Endothelial cell of umbilical vein (primary cell): ENCODE data around the gene INPP5A. TPM values are rescaled to one million over a fixed set of nuclear protein-coding genes. Genes with fewer than 3 reads are reported as not detected.

Source experiments
- BruUV-seq: library from RNA; stranded (reverse); fragments of 400-500 nt; replicated peaks from 2 replicates; lab custom pipeline; 2021; lab: Mats Ljungman, UMichigan
- CTCF ChIA-PET: fragments of 300-600, 350-600 bp; sonication (Branson Sonifier 250); formaldehyde crosslinking; loops from one replicate; lab custom pipeline; 2021; ENCODE audit warnings: antibody characterized with exemption, inconsistent platforms; lab: Charles Lee
- POLR2A ChIA-PET: fragments of 300-600, 350-600 bp; sonication (Branson Sonifier 250); formaldehyde crosslinking; loops from one replicate; lab custom pipeline; 2021; ENCODE audit warnings: antibody characterized with exemption, inconsistent platforms; lab: Charles Lee
- DNase-seq: peaks from one replicate; pipeline ENCODE4 v3.0.0-alpha.2; 2011; ENCODE audit warnings: low read depth, low spot score
- FAIRE-seq: peaks from 2 replicates; lab custom pipeline; 2011; peaks lifted over from hg19 to GRCh38; lab: Jason Lieb, UNC
- H2AFZ ChIP-seq: 2 replicates; pipeline ENCODE4 v1.6.0; 2012; ENCODE audit warnings: low read depth, low read length, control low read depth, inconsistent platforms
- H3K27ac ChIP-seq: 2 replicates; pipeline ENCODE4 v1.5.1; 2011; ENCODE audit warnings: low read depth, mild to moderate bottlenecking, control low read depth, low read length, moderate library complexity; ENCODE audit not compliant: insufficient read depth
- H3K27me3 ChIP-seq, 2 experiments: 2 replicates each; pipeline versions ENCODE4 v1.6.0 to v1.6.1; 2011; ENCODE audit warnings: low read length in 2 of 2, mixed read lengths in 1 of 2; ENCODE audit not compliant: control insufficient read depth in 2 of 2, insufficient read depth in 2 of 2
- H3K36me3 ChIP-seq, 2 experiments: 2 replicates in 1 of 2; 3 replicates in 1 of 2; pipeline ENCODE4 v1.5.1; 2011; ENCODE audit warnings: low read length in 2 of 2, mild to moderate bottlenecking in 1 of 2, moderate library complexity in 1 of 2; ENCODE audit not compliant: control insufficient read depth in 2 of 2, insufficient read depth in 2 of 2; ENCODE audit errors: extremely low read depth in 1 of 2
- H3K4me1 ChIP-seq: 3 replicates; pipeline ENCODE4 v1.5.1; 2011; ENCODE audit warnings: mild to moderate bottlenecking, low read length; ENCODE audit not compliant: control insufficient read depth, insufficient read depth; ENCODE audit errors: extremely low read depth
- H3K4me2 ChIP-seq: 2 replicates; pipeline ENCODE4 v1.6.1; 2011; ENCODE audit warnings: low read length, control low read depth, mixed read lengths; ENCODE audit not compliant: insufficient read depth
- H3K4me3 ChIP-seq, 3 experiments: fragments of 200-600 bp in 1 of 3; sonication (generic), shearing (Covaris generic) in 1 of 3; replicated peaks in 1 of 3; 2 replicates each; pipeline ENCODE4 v1.5.1; 2011 to 2016; ENCODE audit warnings: control low read depth in 3 of 3, low read length in 3 of 3, mild to moderate bottlenecking in 2 of 3, inconsistent platforms in 1 of 3, low read depth in 1 of 3, moderate library complexity in 1 of 3; ENCODE audit not compliant: insufficient read depth in 1 of 3
- H3K79me2 ChIP-seq: 2 replicates; pipeline ENCODE4 v1.6.0; 2012; ENCODE audit warnings: low read length, inconsistent platforms; ENCODE audit not compliant: control insufficient read depth, insufficient read depth
- H3K9ac ChIP-seq: replicated peaks from 2 replicates; pipeline ENCODE3; 2011; ENCODE audit warnings: low read length, control low read depth; ENCODE audit not compliant: insufficient read depth; ENCODE audit errors: extremely low read depth
- H3K9me1 ChIP-seq: replicated peaks from 3 replicates; pipeline ENCODE4 v1.6.0; 2011; ENCODE audit warnings: mild to moderate bottlenecking, low read length; ENCODE audit not compliant: control insufficient read depth, insufficient read depth; ENCODE audit errors: extremely low read depth
- H3K9me3 ChIP-seq: replicated peaks from 2 replicates; pipeline ENCODE4 v1.5.1; 2012; ENCODE audit warnings: low read length, inconsistent platforms; ENCODE audit not compliant: control insufficient read depth, insufficient read depth
- H4K20me1 ChIP-seq: replicated peaks from 2 replicates; pipeline ENCODE3; 2011; ENCODE audit warnings: mild to moderate bottlenecking, low read length; ENCODE audit not compliant: control insufficient read depth, insufficient read depth; ENCODE audit errors: extremely low read depth
- EZH2 ChIP-seq: IDR thresholded peaks from 2 replicates; pipeline ENCODE4 v1.6.1; 2012; ENCODE audit warnings: borderline replicate concordance, low read depth, mild to moderate bottlenecking, moderate library complexity, low read length, inconsistent platforms; ENCODE audit not compliant: severe bottlenecking
- FOS ChIP-seq: IDR thresholded peaks from 2 replicates; pipeline ENCODE4 v1.6.1; 2011; ENCODE audit warnings: mild to moderate bottlenecking, low read length, moderate library complexity, borderline replicate concordance; ENCODE audit not compliant: insufficient read depth
- GATA2 ChIP-seq: IDR thresholded peaks from 2 replicates; pipeline ENCODE4 v1.7.0; 2011; ENCODE audit warnings: low read depth, mild to moderate bottlenecking, moderate library complexity, mixed read lengths, low read length; ENCODE audit not compliant: insufficient read length, insufficient read depth
- JUN ChIP-seq: IDR thresholded peaks from 2 replicates; pipeline ENCODE4 v1.6.1; 2011; ENCODE audit warnings: borderline replicate concordance, low read depth; ENCODE audit not compliant: insufficient read length, insufficient read depth
- MAX ChIP-seq: IDR thresholded peaks from 2 replicates; pipeline ENCODE4 v1.6.1; 2011; ENCODE audit not compliant: insufficient read depth, insufficient read length
- MYC ChIP-seq: IDR thresholded peaks from one replicate; pipeline ENCODE4 v1.6.1; 2011; ENCODE audit warnings: mild to moderate bottlenecking, low read depth, low read length
- POLR2A ChIP-seq: IDR thresholded peaks from 2 replicates; pipeline ENCODE4 v1.6.1; 2012; ENCODE audit warnings: low read depth, mild to moderate bottlenecking, control low read depth, low read length
- POLR2AphosphoS5 ChIP-seq: IDR thresholded peaks from 2 replicates; pipeline ENCODE4 v1.6.1; 2012; ENCODE audit warnings: low read depth, mild to moderate bottlenecking, control low read depth, low read length, moderate library complexity; ENCODE audit not compliant: insufficient read depth
- dilution Hi-C: fragments of 300-500 bp; cut with MboI; formaldehyde crosslinking; loops from one replicate; pipeline ENCODE4 v1.15.0; 2019; ENCODE audit warnings: low sequenced_read_pairs; ENCODE audit not compliant: extremely low pct_ligation_motif_present
- intact Hi-C: fragments of 100-400 bp; cut with micrococcal nuclease; formaldehyde crosslinking; loops from one replicate; pipeline ENCODE4 v1.10.0; 2022
- polyA plus RNA-seq, 4 experiments: library from polyadenylated mRNA; depleted of rRNA in 3 of 4; stranded (reverse) in 3 of 4; unstranded in 1 of 4; fragments of >200 nt; gene quantifications; 2 replicates each; pipeline versions ENCODE4 v1.2.1 to v1.2.3, GENCODE V29; 2011 to 2012; ENCODE audit warnings: missing spikeins in 1 of 4
- total RNA-seq: library from RNA; stranded (reverse); gene quantifications from 2 replicates; pipeline ENCODE4 v1.2.3, GENCODE V29; 2021
- TF ChIP-seq, protein P1 (sequence below), 2 donors: IDR thresholded peaks; 1 replicate in 1 of 2; 2 replicates in 1 of 2; pipeline ENCODE4 v1.5.1; 2011; ENCODE audit warnings: low read length in 2 of 2, mild to moderate bottlenecking in 2 of 2, moderate library complexity in 2 of 2, control low read depth in 1 of 2, inconsistent platforms in 1 of 2, low read depth in 1 of 2; ENCODE audit not compliant: insufficient read depth in 1 of 2; ENCODE audit errors: extremely low read depth in 1 of 2

Gene INPP5A
- total and polyA plus RNA-seq, 2 donors (not counting 3 experiments of a cell fraction or from before 2014, with no cell fraction given): 22.9 to 33.2 TPM

DNA sequence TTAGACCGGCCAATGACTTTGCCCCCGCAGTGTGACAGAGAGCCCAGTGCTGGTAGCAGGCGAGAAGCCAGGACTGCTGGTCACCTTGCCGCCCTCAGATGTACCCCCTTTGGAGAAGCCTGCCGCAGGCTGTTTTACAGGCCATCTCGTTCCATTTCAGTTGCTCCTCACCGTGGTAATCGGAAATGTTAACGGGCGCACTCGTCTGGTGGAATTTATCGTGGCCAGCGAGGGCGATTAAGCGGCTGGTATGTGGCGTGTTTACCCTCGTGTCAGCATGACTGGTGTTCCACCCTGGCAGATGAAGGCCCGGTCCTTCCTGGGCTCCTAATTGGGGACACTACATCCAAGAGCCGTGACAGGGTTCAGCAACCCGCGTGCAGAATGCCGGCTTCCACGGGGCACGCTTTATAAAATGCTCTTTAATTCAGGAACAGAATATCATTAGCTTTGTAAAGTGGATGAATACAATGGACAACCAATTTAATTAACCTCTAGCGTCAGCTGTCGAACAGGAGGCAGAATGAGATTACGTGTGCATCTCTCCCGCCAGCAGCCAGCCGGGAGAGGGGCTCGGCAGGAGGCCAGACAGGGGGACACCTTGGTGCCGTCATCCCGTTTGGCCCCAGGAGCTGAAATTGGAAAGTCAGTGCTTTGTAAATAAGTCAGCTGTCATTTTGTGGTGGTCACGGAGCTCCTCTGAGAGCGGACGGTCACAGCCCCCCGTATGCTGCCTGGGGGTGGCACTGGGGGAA lies 140.1 kb downstream of the INPP5A start:
- H3K9ac ChIP-seq: no peak overlapping the region
- FAIRE-seq (no peak), DNase-seq (no peak)
- no peak overlapping the region for H3K4me2 ChIP-seq
- H3K9me3 ChIP-seq: no peaks in the 10 kb centered on the region
- TF ChIP-seq GATA2: no peak
- TF ChIP-seq, protein P1, sequence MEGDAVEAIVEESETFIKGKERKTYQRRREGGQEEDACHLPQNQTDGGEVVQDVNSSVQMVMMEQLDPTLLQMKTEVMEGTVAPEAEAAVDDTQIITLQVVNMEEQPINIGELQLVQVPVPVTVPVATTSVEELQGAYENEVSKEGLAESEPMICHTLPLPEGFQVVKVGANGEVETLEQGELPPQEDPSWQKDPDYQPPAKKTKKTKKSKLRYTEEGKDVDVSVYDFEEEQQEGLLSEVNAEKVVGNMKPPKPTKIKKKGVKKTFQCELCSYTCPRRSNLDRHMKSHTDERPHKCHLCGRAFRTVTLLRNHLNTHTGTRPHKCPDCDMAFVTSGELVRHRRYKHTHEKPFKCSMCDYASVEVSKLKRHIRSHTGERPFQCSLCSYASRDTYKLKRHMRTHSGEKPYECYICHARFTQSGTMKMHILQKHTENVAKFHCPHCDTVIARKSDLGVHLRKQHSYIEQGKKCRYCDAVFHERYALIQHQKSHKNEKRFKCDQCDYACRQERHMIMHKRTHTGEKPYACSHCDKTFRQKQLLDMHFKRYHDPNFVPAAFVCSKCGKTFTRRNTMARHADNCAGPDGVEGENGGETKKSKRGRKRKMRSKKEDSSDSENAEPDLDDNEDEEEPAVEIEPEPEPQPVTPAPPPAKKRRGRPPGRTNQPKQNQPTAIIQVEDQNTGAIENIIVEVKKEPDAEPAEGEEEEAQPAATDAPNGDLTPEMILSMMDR (IDR thresholded peaks at IDR 0.05; ENCODE audit: extremely low read depth in 1 of 2, insufficient read depth in 1 of 2, low read depth in 1 of 2, low read length in 2 of 2): no peak
- no peak for TF ChIP-seq POLR2A
- no peak for TF ChIP-seq EZH2
- no peak for TF ChIP-seq JUN
- TF ChIP-seq MYC: no peak
- no peak for TF ChIP-seq POLR2AphosphoS5
- no peak for TF ChIP-seq MAX
- no peak for TF ChIP-seq FOS
- CTCF ChIA-PET: interaction anchor here (1.6 kb wide), 1 partner anchor 8 kb away, joined by 6 read pairs; no protein-coding TSS in a partner anchor
- no peak overlapping the region for H3K4me3 ChIP-seq
- H3K27ac ChIP-seq: no peak overlapping the region
- no peaks in the 10 kb centered on the region for H3K36me3 ChIP-seq
- POLR2A ChIA-PET: no interaction called here
- H3K9me1 ChIP-seq: no peaks in the 10 kb centered on the region
- peaks cover 11% of the 10 kb centered on the region for H3K79me2 ChIP-seq
- H3K4me1 ChIP-seq: no peaks in the 10 kb centered on the region
- no peak overlapping the region for H2AFZ ChIP-seq
- no TSS peak for BruUV-seq
- H3K27me3 ChIP-seq: no peaks in the 10 kb centered on the region
- intact Hi-C loops (no loop called here), dilution Hi-C loops (no loop called here)
- H4K20me1 ChIP-seq: no peaks in the 10 kb centered on the region
